ENCODE measurements around the gene ATG13.
"Not testable (repeated sequence)": the region's sequence is repeated elsewhere in the genome, so short reads cannot be mapped to it uniquely, and the experiment has no call there.

Gene ATG13

DNA sequence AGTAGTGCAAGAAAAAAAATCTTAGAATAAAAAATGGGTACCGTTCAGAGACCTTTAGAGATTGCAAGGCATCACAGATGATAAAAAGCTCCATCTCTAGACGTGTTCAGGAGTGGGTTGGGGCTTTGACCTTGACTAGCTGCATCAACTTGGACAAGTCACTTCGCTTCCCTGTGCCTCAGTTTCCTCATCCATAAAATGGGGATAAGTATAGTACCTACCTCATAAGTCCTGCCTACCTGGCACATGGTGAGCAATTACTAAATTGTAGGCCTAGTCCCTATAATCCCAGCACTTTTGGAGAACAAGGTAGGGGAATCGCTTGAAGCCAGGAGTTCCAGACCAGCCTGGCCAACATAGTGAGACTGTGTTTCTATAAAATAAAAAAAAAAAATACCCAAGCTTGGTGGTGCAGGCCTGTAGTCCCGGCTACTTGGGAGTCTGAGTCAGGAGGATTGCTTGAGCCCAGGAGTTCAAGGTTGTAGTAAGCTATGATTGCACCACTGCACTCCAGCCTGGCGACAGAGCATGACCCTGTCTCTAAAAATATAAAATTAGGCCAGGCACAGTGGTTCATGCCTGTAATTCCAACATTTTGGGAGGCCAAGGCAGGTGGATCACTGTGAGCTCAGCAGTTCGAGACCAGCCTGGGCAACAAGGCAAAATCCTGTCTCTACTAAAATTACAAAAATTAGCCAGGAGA, 95.7 kb downstream of the ATG13 start:
- TF ChIP-seq, protein P1, sequence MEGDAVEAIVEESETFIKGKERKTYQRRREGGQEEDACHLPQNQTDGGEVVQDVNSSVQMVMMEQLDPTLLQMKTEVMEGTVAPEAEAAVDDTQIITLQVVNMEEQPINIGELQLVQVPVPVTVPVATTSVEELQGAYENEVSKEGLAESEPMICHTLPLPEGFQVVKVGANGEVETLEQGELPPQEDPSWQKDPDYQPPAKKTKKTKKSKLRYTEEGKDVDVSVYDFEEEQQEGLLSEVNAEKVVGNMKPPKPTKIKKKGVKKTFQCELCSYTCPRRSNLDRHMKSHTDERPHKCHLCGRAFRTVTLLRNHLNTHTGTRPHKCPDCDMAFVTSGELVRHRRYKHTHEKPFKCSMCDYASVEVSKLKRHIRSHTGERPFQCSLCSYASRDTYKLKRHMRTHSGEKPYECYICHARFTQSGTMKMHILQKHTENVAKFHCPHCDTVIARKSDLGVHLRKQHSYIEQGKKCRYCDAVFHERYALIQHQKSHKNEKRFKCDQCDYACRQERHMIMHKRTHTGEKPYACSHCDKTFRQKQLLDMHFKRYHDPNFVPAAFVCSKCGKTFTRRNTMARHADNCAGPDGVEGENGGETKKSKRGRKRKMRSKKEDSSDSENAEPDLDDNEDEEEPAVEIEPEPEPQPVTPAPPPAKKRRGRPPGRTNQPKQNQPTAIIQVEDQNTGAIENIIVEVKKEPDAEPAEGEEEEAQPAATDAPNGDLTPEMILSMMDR (IDR thresholded peaks at IDR 0.05; ENCODE audit: low read depth, low read length, missing control alignments), result no peak
- H3K4me3 ChIP-seq (replicated peaks; ENCODE audit: low read depth, low read length), result no peak overlapping the region
- no peak for DNase-seq (ENCODE audit: extremely low read depth, low read depth)

DNA sequence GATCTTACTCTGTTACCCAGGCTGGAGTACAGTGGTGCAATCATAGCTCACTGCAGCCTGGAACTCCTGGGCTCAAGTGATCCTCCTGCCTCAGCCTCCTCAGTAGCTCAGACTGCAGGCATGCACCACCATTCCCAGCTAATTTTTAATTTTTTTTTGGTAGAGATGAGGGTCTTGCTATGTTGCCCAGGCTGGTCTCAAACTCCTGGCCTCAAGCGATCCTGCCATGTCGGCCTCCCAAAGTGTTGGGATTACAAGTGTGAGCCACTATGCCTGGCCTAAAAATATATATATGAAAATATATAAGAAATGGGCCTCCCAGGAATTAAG, 100.4 kb downstream of the ATG13 start:
- H3K4me3 ChIP-seq (replicated peaks; ENCODE audit: low read depth, low read length); DNase-seq (ENCODE audit: extremely low read depth, low read depth): not testable (repeated sequence)

- no peak overlapping the region for H3K4me3 ChIP-seq (replicated peaks; ENCODE audit: low read depth, low read length)
- TF ChIP-seq, protein P1 (IDR thresholded peaks at IDR 0.05; ENCODE audit: low read depth, low read length, missing control alignments), result no peak
- no peak for DNase-seq (ENCODE audit: extremely low read depth, low read depth)
These were observed 101.0 kb downstream of the ATG13 start for GRCh38 chr11:46718155-46719019.

DNA sequence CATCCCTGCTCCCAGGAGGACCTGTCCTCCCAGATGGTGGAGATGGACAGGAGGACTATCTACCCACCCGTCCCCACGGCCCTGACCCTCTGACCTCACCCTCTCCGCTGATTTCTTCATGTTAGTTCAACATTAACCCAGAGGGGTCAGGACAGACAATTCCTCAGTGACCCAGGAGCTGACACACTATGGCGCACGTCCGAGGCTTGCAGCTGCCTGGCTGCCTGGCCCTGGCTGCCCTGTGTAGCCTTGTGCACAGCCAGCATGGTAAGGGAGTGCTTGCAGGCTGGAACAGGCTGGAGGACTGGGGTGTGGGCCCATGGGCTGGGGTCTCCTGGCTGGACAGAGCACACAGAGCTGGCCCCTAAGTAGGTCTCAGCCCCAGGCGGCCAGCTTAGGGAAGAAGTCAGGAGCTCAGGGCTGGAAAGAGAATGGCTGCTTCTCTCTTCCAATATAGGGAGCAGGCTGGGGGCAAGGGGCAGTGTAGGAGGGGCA, 101.7 kb downstream of the ATG13 start, which contains the start of gene F2:
TSS of gene F2 (plus strand) at position 166 of the 495 bp plus-strand sequence. CDS start at position 189, 23 bp downstream.
- DNase-seq (ENCODE audit: extremely low read depth, low read depth), result no peak
- TF ChIP-seq, protein P1 (IDR thresholded peaks at IDR 0.05; ENCODE audit: low read depth, low read length, missing control alignments), result no peak
- H3K4me3 ChIP-seq (replicated peaks; ENCODE audit: low read depth, low read length), result no peak within 1 kb of the TSS

GRCh38 chr11:46719543-46720218, 102.3 kb downstream of the ATG13 start:
- H3K4me3 ChIP-seq (replicated peaks; ENCODE audit: low read depth, low read length), result no peak overlapping the region

GRCh38 chr11:46721286-46721685, 103.9 kb downstream of the ATG13 start:
- no peak for DNase-seq (ENCODE audit: extremely low read depth, low read depth)

More at GRCh38 chr11:46719543-46720218, 102.3 kb downstream of the ATG13 start:
- TF ChIP-seq, protein P1 (IDR thresholded peaks at IDR 0.05; ENCODE audit: low read depth, low read length, missing control alignments), result no peak
- DNase-seq (ENCODE audit: extremely low read depth, low read depth), result no peak

More at GRCh38 chr11:46721286-46721685, 103.9 kb downstream of the ATG13 start:
- TF ChIP-seq, protein P1 (IDR thresholded peaks at IDR 0.05; ENCODE audit: low read depth, low read length, missing control alignments), result no peak
- H3K4me3 ChIP-seq (replicated peaks; ENCODE audit: low read depth, low read length), result no peak overlapping the region

Measured in HFF-Myc (cell line).